Chondrocyte (in vitro differentiated cells): ENCODE results near the gene HHLA2. TPM values are rescaled to one million over a fixed set of nuclear protein-coding genes. Genes with fewer than 3 reads are reported as not detected.

Source experiments
- DNase-seq: peaks from one replicate; pipeline ENCODE4 v3.0.0; 2021; ENCODE audit warnings: mixed read lengths, low spot score
- H3K27ac Mint-ChIP-seq: one replicate; pipeline ENCODE4 v1.8.0; 2021; ENCODE audit warnings: mild to moderate bottlenecking, moderate library complexity, mixed read lengths; ENCODE audit not compliant: unreplicated experiment
- H3K27me3 Mint-ChIP-seq: 2 replicates; pipeline ENCODE4 v1.8.0; 2021; ENCODE audit warnings: low read depth, mixed read lengths
- H3K36me3 Mint-ChIP-seq: 2 replicates; pipeline ENCODE4 v1.8.0; 2021; ENCODE audit warnings: low read depth, mixed read lengths
- H3K4me1 Mint-ChIP-seq: 2 replicates; pipeline ENCODE4 v1.8.0; 2021; ENCODE audit warnings: low read depth, mild to moderate bottlenecking, mixed read lengths
- H3K4me3 Mint-ChIP-seq: one replicate; pipeline ENCODE4 v1.8.0; 2021; ENCODE audit warnings: mild to moderate bottlenecking, moderate library complexity, mixed read lengths; ENCODE audit not compliant: unreplicated experiment
- H3K9me3 Mint-ChIP-seq: 2 replicates; pipeline ENCODE4 v1.8.0; 2021; ENCODE audit warnings: low read depth, mixed read lengths
- CTCF ChIP-seq: fragments of 200-600 bp; sonication (generic); IDR thresholded peaks from 2 replicates; pipeline ENCODE4 v1.5.0; 2021; ENCODE audit warnings: antibody characterized with exemption, mild to moderate bottlenecking, moderate library complexity
- total RNA-seq: library from RNA; stranded (reverse); gene quantifications from 3 replicates; pipeline ENCODE4 v1.2.1, GENCODE V29; 2021

The HHLA2 gene
- total RNA-seq, 1 donor from 2014 or later, result not detected

DNA sequence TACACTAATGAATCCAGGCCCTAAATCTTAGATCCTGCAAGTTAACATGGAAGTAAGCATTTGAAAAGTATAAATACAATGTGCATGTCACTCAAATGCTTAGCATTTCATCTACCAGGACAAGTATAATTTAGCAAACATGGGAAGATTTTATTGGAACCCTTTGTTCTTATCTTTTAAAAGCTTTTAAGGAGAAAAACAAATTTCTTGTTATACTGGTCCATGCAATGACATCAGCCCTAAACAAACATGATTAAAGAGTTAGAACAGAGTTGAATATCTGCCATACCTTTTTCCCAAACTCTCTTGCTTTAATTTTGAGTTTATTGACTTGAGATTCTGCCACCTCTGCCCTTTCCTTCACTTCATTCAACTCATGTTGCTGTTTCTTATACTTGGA, 87.0 kb downstream of the HHLA2 start:
- Mint-ChIP-seq H3K4me3 (no peak overlapping the region), H3K27ac (no peak overlapping the region), H3K27me3 (no peaks in the 10 kb centered on the region), H3K9me3 (no peaks in the 10 kb centered on the region), H3K36me3 (no peaks in the 10 kb centered on the region), H3K4me1 (peaks cover under 1% of the 10 kb centered on the region)
- no peak for DNase-seq
- TF ChIP-seq CTCF, result no peak

DNA sequence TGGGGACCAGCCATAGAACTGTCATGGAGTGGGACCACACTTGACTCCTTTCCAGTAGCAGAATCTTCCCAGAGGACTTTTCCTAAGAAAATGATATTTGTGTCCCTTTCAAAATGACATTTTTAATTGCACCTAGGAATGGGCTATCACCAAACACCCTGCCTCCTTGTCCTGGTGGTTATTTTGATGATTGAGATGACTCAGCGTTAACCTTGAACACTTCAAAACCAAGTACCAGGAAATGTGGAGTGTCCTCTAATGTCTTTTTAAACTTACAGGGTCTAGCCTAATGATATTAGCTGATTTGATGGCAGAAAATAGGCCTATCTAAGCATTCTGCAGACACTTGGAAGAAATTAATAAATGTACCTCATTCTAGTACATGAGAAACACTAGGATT, 90.7 kb downstream of the HHLA2 start:
- no peak for DNase-seq
- Mint-ChIP-seq H3K9me3 (no peaks in the 10 kb centered on the region), H3K4me3 (no peak overlapping the region), H3K27me3 (no peaks in the 10 kb centered on the region), H3K27ac (no peak overlapping the region), H3K36me3 (no peaks in the 10 kb centered on the region), H3K4me1 (peaks cover 13% of the 10 kb centered on the region)
- TF ChIP-seq CTCF, result no peak

- H3K36me3 Mint-ChIP-seq, result no peaks in the 10 kb centered on the region
- no peaks in the 10 kb centered on the region for H3K27me3 Mint-ChIP-seq
- no peak overlapping the region for H3K4me3 Mint-ChIP-seq
- peaks cover 20% of the 10 kb centered on the region for H3K4me1 Mint-ChIP-seq
- TF ChIP-seq CTCF, result no peak
- H3K27ac Mint-ChIP-seq, result no peak overlapping the region
- DNase-seq, result no peak
- no peaks in the 10 kb centered on the region for H3K9me3 Mint-ChIP-seq
Measured at GRCh38 chr3:108388136-108389132, 92.1 kb downstream of the HHLA2 start.

DNA sequence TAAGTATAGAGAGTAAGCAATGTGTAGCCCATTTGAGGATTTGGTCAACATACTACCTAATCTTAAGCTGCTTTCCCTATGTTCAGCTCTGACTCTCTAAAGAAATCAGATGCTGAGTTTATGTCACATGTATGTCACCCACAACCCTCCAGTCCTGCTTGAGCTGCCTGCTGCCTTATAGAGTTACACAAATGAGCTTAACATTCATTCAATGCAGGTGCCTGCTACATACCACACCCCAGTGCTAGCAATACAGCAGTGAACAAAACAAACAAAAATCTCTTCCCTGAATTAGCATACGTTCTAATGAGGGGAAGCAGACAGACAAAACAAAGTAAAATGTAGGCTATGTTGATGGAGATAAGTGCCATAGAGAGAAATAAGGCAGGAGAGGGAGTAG, 93.0 kb downstream of the HHLA2 start:
- no peak for TF ChIP-seq CTCF
- H3K36me3 Mint-ChIP-seq, result no peaks in the 10 kb centered on the region
- DNase-seq, result no peak
- H3K27me3 Mint-ChIP-seq, result no peaks in the 10 kb centered on the region
- H3K4me3 Mint-ChIP-seq, result no peak overlapping the region
- H3K9me3 Mint-ChIP-seq, result no peaks in the 10 kb centered on the region
- H3K4me1 Mint-ChIP-seq, result peaks cover 20% of the 10 kb centered on the region
- no peak overlapping the region for H3K27ac Mint-ChIP-seq

GRCh38 chr3:108391917-108392593, 95.7 kb downstream of the HHLA2 start:
- no peak for TF ChIP-seq CTCF
- H3K9me3 Mint-ChIP-seq, result no peaks in the 10 kb centered on the region
- no peaks in the 10 kb centered on the region for H3K27me3 Mint-ChIP-seq
- no peak for DNase-seq
- H3K4me1 Mint-ChIP-seq, result peaks cover 20% of the 10 kb centered on the region
- H3K27ac Mint-ChIP-seq, result no peak overlapping the region
- no peaks in the 10 kb centered on the region for H3K36me3 Mint-ChIP-seq
- H3K4me3 Mint-ChIP-seq, result no peak overlapping the region
